HepG2 (cell line): ENCODE data around the gene SEPTIN2. TPM values are rescaled to one million over a fixed set of nuclear protein-coding genes. Genes with fewer than 3 reads are reported as not detected.

Experiments used
- ARHGAP35 ChIP-seq: sonication (generic); formaldehyde crosslinking; IDR thresholded peaks from 2 replicates; pipeline ENCODE4 v1.9.0; 2022; ENCODE audit warnings: mild to moderate bottlenecking, inconsistent platforms, moderate library complexity, missing genetic modification reagents, borderline replicate concordance
- ATRX ChIP-seq: sonication (generic); formaldehyde crosslinking; IDR thresholded peaks from 2 replicates; pipeline ENCODE4 v1.4.0; 2020; ENCODE audit warnings: missing genetic modification reagents, borderline replicate concordance
- BATF2 ChIP-seq: sonication (generic); formaldehyde crosslinking; IDR thresholded peaks from 2 replicates; pipeline ENCODE4 v1.8.0; 2022; ENCODE audit warnings: mild to moderate bottlenecking, missing genetic modification reagents, moderate library complexity
- DMAP1 ChIP-seq: IDR thresholded peaks from 2 replicates; pipeline ENCODE4 v1.6.1; 2016
- MTA3 ChIP-seq: sonication (generic); formaldehyde crosslinking; IDR thresholded peaks from 2 replicates; pipeline ENCODE4 v1.4.0; 2020; ENCODE audit warnings: missing genetic modification reagents
- NCOA5 ChIP-seq: sonication (generic); formaldehyde crosslinking; IDR thresholded peaks from 2 replicates; pipeline ENCODE4 v1.4.0; 2020; ENCODE audit warnings: missing genetic modification reagents
- PBX2 ChIP-seq: IDR thresholded peaks from 2 replicates; pipeline ENCODE4 v1.6.1; 2016; ENCODE audit warnings: control low read depth
- TFDP2 ChIP-seq: sonication (generic); formaldehyde crosslinking; IDR thresholded peaks from 2 replicates; pipeline ENCODE4 v1.4.0; 2020; ENCODE audit warnings: missing genetic modification reagents
- ZBED4 ChIP-seq: sonication (generic); formaldehyde crosslinking; IDR thresholded peaks from 2 replicates; pipeline ENCODE4 v1.4.0; 2020; ENCODE audit warnings: missing genetic modification reagents, borderline replicate concordance
- ZBTB37 ChIP-seq: sonication (generic); formaldehyde crosslinking; IDR thresholded peaks from 2 replicates; pipeline ENCODE4 v1.4.0; 2020; ENCODE audit warnings: mild to moderate bottlenecking, missing genetic modification reagents
- ZBTB42 ChIP-seq: sonication (generic); formaldehyde crosslinking; IDR thresholded peaks from 2 replicates; pipeline ENCODE4 v1.5.0; 2020; ENCODE audit warnings: mild to moderate bottlenecking, missing genetic modification reagents
- ZFP36L1 ChIP-seq: sonication (generic); formaldehyde crosslinking; IDR thresholded peaks from 2 replicates; pipeline ENCODE4 v1.8.0; 2022; ENCODE audit warnings: mild to moderate bottlenecking, missing genetic modification reagents, moderate library complexity
- ZGPAT ChIP-seq: IDR thresholded peaks from 2 replicates; pipeline ENCODE4 v1.6.1; 2016; ENCODE audit warnings: mild to moderate bottlenecking
- ZNF143 ChIP-seq: sonication (generic); formaldehyde crosslinking; IDR thresholded peaks from 2 replicates; pipeline ENCODE4 v1.4.0; 2020; ENCODE audit warnings: missing genetic modification reagents
- ZNF432 ChIP-seq: sonication (generic); formaldehyde crosslinking; IDR thresholded peaks from 2 replicates; pipeline ENCODE4 v1.5.0; 2020; ENCODE audit warnings: missing genetic modification reagents, mild to moderate bottlenecking, borderline replicate concordance
- ZNF691 ChIP-seq: sonication (generic); formaldehyde crosslinking; IDR thresholded peaks from 2 replicates; pipeline ENCODE4 v1.4.0; 2020; ENCODE audit warnings: missing genetic modification reagents, low read depth, mild to moderate bottlenecking, borderline replicate concordance
- ZSCAN31 ChIP-seq: sonication (generic); formaldehyde crosslinking; IDR thresholded peaks from 2 replicates; pipeline ENCODE4 v1.5.0; 2020; ENCODE audit warnings: low read depth, mild to moderate bottlenecking, missing genetic modification reagents
- polyA plus RNA-seq, 8 experiments: library from polyadenylated mRNA; depleted of rRNA in 3 of 8; stranded (reverse) in 7 of 8; unstranded in 1 of 8; fragments of >200 nt; fragmentation: Illumina TruSeq in 4 of 8; extraction: Trizol in 4 of 8; gene quantifications; 2 replicates each; pipeline versions ENCODE4 v1.2.1 to v1.2.3, GENCODE V29; 2011 to 2016; ENCODE audit warnings: low read depth in 4 of 8, missing spikeins in 1 of 8, mixed read lengths in 1 of 8; ENCODE audit not compliant: insufficient read depth in 1 of 8
- total RNA-seq, 5 experiments: library from RNA; depleted of rRNA; stranded (reverse); fragments of >200 nt; fragmentation: Illumina TruSeq; extraction: Trizol; gene quantifications; 2 replicates each; pipeline ENCODE4 v1.2.3, GENCODE V29; 2016; ENCODE audit warnings: low read depth in 1 of 5

The SEPTIN2 gene
- total and polyA plus RNA-seq, 2 of the 13 experiments (the other 11 are each of a cell fraction or from before 2014, with no cell fraction given): 493 to 733 TPM

- TF ChIP-seq BATF2 (no peak), TFDP2 (no peak), ZNF691 (CRISPR knock-in tag) (no peak), ZBED4 (no peak), DMAP1 (CRISPR knock-in tag) (peak; percentile 53), ZGPAT (CRISPR knock-in tag) (peak; percentile 45; the same call in 1 of the 2 replicates), MTA3 (CRISPR knock-in tag) (no peak), ZFP36L1 (no peak), ZBTB37 (CRISPR knock-in tag) (no peak), ATRX (CRISPR knock-in tag) (no peak), ZSCAN31 (CRISPR knock-in tag) (no peak; the same call in 1 of the 2 replicates), PBX2 (CRISPR knock-in tag) (no peak; the same call in none of the 2 replicates), ARHGAP35 (CRISPR knock-in tag) (no peak), ZNF143 (CRISPR knock-in tag) (no peak), ZBTB42 (CRISPR knock-in tag) (no peak), ZNF432 (CRISPR knock-in tag) (no peak), NCOA5 (CRISPR knock-in tag) (no peak)
Observed at GRCh38 chr2:241350878-241351639, 35.3 kb downstream of the SEPTIN2 start (continued).
